Amygdala (tissue), 56 donors: Measurements from ENCODE around the gene SLC4A3.
"Not testable (repeated sequence)": the region's sequence is repeated elsewhere in the genome, so short reads cannot be mapped to it uniquely, and the experiment has no call there.

Source experiments
- DNase-seq, 56 donors: peaks; one replicate each; lab custom pipeline; 2025; lab: John Stamatoyannopoulos, UW

SLC4A3 gene

GRCh38 chr2:219672406-219672805 lies 45.0 kb downstream of the SLC4A3 start:
- DNase-seq: no peak

- DNase-seq: no peak
Measured at GRCh38 chr2:219675221-219675620, 47.8 kb downstream of the SLC4A3 start.

- no peak for DNase-seq
Measured at GRCh38 chr2:219676586-219676985, 49.2 kb downstream of the SLC4A3 start.

- no peak for DNase-seq
Measured at GRCh38 chr2:219679041-219679440, 51.6 kb downstream of the SLC4A3 start.

GRCh38 chr2:219679571-219679970 lies 52.1 kb downstream of the SLC4A3 start:
- no peak for DNase-seq

GRCh38 chr2:219680958-219681693 lies 53.7 kb downstream of the SLC4A3 start:
- DNase-seq: no peak

GRCh38 chr2:219681694-219682300 lies 54.4 kb downstream of the SLC4A3 start:
- no peak for DNase-seq

GRCh38 chr2:219683474-219683873 lies 56.0 kb downstream of the SLC4A3 start:
- not testable (repeated sequence) for DNase-seq

- DNase-seq: peak in 10 of 56 donors; percentile 3 to 18 (median 6)
Measured at GRCh38 chr2:219684721-219685689, 57.6 kb downstream of the SLC4A3 start.

GRCh38 chr2:219687272-219687671 lies 59.8 kb downstream of the SLC4A3 start:
- DNase-seq: no peak

GRCh38 chr2:219687882-219688559 lies 60.6 kb downstream of the SLC4A3 start:
- peak in 2 of 56 donors; percentile 5 to 9 for DNase-seq

- no peak for DNase-seq
Measured at GRCh38 chr2:219688560-219689445, 61.4 kb downstream of the SLC4A3 start.

- DNase-seq: peak in 13 of 56 donors; percentile 0 to 51 (median 11)
Measured at GRCh38 chr2:219689676-219690628, 62.5 kb downstream of the SLC4A3 start.

GRCh38 chr2:219691571-219691970 lies 64.1 kb downstream of the SLC4A3 start:
- no peak for DNase-seq
